GM12872 (cell line): Measurements from ENCODE around the gene PLEKHO2.
A peak's percentile ranks its signal among the peaks of the same experiment; 100 is the strongest.

Experiments
- TF ChIP-seq, protein P1 (sequence below): IDR thresholded peaks from 3 replicates; pipeline ENCODE4 v1.5.1; 2011; ENCODE audit warnings: low read depth, mild to moderate bottlenecking, low read length, moderate library complexity; ENCODE audit not compliant: insufficient read depth

The PLEKHO2 gene, protein sequence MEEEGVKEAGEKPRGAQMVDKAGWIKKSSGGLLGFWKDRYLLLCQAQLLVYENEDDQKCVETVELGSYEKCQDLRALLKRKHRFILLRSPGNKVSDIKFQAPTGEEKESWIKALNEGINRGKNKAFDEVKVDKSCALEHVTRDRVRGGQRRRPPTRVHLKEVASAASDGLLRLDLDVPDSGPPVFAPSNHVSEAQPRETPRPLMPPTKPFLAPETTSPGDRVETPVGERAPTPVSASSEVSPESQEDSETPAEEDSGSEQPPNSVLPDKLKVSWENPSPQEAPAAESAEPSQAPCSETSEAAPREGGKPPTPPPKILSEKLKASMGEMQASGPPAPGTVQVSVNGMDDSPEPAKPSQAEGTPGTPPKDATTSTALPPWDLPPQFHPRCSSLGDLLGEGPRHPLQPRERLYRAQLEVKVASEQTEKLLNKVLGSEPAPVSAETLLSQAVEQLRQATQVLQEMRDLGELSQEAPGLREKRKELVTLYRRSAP

DNA sequence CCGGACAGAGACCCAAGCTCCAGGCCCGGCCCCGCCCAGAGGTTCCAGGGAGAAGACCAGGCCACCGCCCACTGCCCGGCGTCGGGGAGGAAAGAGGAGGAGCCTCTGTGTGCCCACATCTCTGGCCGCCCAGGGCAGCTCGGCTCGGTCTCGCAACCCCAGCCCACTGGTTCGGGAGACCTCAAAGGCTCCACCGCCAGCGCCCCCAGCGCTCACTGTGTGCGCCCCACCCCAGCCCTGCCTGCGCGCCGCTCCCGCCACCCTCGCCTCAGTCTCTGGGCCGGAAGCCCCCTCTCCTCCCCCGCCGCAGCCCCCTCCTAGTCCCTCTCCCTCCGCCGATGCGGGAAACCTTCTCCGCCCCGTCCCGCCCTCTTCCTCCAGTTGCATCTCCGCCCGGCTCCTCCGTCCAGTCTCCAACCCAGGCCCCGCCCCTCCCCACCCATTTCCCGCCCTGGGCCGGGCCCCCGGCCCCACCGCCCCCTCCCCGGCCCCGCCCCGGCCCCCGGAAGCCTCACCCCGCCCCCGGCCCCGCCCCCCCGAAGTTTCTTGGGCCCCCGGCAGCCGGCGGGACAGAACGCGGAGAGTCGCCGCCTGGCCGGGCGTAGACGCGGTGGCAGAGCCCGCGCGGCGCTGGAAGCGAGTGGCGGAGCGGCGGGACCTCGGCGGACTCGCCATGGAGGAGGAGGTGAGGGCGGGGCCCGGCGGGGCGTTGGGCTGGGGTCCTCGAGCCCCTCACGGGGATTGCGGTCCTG is at the start of gene PLEKHO2:
TSS of gene PLEKHO2 (plus strand) at position 572 of the 752 bp plus-strand sequence. CDS start at position 674, 102 bp downstream.
- TF ChIP-seq, protein P1, sequence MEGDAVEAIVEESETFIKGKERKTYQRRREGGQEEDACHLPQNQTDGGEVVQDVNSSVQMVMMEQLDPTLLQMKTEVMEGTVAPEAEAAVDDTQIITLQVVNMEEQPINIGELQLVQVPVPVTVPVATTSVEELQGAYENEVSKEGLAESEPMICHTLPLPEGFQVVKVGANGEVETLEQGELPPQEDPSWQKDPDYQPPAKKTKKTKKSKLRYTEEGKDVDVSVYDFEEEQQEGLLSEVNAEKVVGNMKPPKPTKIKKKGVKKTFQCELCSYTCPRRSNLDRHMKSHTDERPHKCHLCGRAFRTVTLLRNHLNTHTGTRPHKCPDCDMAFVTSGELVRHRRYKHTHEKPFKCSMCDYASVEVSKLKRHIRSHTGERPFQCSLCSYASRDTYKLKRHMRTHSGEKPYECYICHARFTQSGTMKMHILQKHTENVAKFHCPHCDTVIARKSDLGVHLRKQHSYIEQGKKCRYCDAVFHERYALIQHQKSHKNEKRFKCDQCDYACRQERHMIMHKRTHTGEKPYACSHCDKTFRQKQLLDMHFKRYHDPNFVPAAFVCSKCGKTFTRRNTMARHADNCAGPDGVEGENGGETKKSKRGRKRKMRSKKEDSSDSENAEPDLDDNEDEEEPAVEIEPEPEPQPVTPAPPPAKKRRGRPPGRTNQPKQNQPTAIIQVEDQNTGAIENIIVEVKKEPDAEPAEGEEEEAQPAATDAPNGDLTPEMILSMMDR: peak; percentile 48; the same call in 2 of the 3 replicates

DNA sequence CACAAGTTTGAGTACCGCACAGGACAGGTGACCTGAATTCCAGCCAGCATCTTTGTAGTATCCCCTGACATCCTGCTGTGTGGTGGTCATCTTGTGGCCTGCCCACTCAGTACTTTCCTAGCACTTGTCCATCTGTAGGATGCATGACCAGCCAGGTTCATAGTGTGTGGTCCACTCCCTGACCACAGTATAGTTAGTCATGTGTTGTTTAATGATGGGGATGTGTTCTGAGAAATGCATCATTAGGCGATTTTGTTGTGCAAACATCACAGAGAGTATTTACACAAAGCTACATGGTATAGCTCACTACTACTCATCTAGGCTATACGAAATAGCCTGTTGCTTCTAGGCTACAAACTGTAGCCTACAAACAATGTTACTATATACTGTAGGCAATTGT is 49.4 kb upstream of the PLEKHO2 start:
- TF ChIP-seq, protein P1: no peak

DNA sequence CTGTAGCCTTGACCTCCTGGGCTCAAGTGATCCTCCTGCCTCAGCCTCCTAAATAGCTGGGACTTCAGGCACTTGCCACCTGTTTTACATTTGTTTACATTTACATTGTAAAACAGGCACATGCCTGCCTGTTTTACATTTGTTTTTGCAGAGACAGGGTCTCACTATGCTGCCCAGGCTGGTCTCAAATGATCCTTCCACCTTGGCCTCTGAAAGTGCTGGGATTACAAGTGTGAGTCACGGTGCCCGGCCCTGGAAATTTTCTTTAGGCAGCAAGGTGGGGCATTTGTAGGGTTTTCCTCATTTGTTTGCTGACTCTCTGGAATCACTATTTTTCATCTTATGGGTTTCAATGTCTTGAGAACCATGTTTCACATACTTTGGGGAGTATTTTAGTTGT is 41.2 kb upstream of the PLEKHO2 start:
- TF ChIP-seq, protein P1: no peak

DNA sequence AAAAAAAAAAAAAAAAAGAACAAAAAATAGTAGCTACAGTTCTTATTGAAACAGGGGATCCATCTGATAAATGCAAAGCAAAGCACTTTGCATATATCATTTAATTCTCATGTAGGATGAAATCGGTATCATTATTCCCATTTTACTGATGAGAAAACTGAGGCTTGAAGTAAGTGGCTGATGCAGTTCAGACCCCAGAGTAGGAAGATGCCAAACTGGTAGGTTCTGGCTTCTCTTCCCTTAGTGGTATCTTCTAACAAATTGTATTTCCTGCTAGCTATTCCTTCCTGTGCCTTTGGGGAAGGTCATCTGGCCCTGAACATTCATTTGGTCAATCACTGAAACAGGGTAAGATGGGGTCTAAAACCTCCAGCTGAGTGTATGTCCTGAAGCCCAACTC is 38.2 kb upstream of the PLEKHO2 start:
- TF ChIP-seq, protein P1: no peak

DNA sequence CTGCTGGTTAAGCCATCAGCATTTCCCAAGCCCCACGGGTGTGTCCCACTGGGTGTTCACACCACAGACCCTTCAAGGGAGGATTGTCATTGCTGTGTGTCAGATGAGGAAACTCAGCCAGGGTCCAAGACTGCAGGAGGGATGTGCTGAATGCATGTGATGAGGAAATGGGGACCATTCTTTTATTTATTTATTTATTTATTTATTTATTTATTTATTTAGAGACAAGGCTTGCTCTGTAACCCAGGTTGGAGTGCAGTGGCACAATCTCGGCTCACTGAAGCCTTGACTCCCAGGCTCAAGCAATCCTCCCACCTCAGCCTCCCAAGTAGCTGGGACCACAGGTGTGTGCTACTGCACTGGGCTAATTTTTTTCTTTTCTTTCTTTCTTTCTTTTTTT is 37.1 kb upstream of the PLEKHO2 start:
- TF ChIP-seq, protein P1: no peak

DNA sequence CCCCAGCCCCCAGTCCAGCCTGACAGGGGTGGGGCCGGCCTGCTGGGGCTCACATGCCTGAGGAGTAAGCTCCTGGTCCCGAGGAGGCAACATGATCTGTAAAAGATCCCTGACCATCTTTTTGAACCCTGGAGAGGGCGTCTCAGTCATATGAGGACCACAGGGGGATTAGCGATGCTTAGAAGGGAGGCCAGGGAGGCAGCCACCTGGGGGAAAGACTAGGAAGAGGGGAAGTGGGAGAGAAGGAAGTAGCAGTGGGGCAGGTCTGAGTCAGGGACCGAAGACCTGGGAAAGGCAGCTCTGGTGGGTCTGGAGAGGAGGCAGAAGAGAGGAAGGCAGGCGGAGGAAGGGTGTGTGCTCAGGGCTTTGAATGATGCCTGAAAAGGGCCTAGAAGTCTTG is 35.2 kb upstream of the PLEKHO2 start:
- TF ChIP-seq, protein P1: no peak

DNA sequence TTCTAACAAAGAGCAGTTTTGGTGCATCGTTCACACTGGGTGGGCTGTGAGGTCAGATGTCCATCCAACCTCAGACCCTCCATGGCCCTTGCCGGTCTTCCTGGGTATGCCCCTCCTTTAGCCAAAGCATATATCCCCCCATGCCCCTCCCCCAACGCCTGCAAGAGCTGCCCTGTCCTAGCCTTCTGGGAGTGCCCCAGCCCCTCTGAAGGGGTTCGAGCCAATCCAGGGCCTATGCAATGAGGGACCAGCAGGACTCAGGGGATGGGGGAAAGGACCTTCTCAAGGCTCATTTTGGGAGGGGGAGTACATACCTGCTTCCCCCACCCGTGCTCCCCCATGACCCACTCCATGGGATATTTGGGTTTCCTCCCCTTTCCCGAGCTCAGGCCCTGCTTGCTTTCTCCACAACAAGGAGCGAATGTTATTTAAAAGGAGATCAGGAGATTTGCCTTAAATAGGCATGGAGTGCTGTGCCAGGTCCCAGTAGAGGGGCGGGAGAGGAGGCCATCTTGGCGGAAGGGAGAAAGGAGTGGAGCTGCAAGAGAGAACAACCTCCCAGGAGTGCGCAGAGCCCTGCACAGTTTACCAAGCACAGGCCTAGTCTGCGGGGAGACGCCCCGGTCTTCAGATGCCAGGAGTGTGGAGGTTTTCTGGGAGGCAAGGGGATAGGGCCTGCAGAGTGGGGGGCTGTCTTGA is 34.5 kb upstream of the PLEKHO2 start:
- TF ChIP-seq, protein P1: no peak
